Measurements from ENCODE around the gene BBS1.
"Not testable (repeated sequence)": the region's sequence is repeated elsewhere in the genome, so short reads cannot be mapped to it uniquely, and the experiment has no call there.

Gene BBS1

DNA sequence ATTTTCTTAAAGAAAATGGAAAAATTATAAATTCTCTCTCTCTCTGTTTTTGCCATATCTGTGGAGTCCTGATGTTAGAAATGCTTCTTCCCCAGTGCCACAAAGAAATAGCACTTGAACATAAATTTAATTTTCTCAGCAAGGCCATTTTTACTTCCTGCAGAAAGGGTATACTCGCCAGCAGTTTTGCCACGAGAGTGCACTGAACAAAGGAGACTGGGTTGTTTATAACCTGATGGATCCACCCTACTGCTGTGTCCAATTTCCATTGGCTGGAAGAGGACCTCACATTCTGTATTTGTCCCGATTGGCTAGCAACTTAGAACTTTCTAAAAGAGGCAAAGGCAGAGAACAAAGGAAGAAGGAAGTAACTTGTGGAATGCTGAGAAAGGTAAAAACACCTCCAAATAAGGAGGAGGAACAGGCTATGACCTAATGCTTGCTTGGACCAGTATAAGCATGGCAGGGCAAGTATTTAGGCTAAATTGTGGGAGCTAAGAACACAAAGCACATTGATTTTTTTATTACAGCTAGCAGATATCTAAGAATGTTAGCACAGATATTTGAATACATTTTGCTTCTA, 72.2 kb downstream of the BBS1 start:
- DNase-seq: not testable (repeated sequence)

Measured in NCI-H345 (cell line).